Lung (tissue), 12 donors: ENCODE data around the gene INPP5E. TPM values are rescaled to one million over a fixed set of nuclear protein-coding genes. Genes with fewer than 3 reads are reported as not detected.
A peak's percentile ranks its signal among the peaks of the same experiment; 100 is the strongest.

Experiments used
- ATAC-seq: fragments of 200-7000 bp; cut with Tn5 transposase; one replicate; pipeline ENCODE4 v1.9.1; 2020; ENCODE audit warnings: moderate number of reproducible peaks; ENCODE audit not compliant: insufficient read depth, low FRiP score
- DNase-seq, 3 donors: peaks; one replicate each; pipeline ENCODE4 v3.0.0-alpha.2; 2013 to 2017
- H3K27ac ChIP-seq, 2 donors: one replicate each; pipeline ENCODE4 v1.5.1; 2013; ENCODE audit warnings: mild to moderate bottlenecking in 2 of 2, moderate library complexity in 2 of 2, control low read depth in 1 of 2, inconsistent platforms in 1 of 2, low read depth in 1 of 2, low read length in 1 of 2
- H3K27me3 ChIP-seq, 3 donors: one replicate each; pipeline ENCODE4 v1.5.1; 2013; ENCODE audit warnings: low read length in 2 of 3; ENCODE audit not compliant: control insufficient read depth in 3 of 3, insufficient read depth in 3 of 3
- H3K36me3 ChIP-seq, 4 donors: one replicate each; pipeline ENCODE4 v1.5.1; 2013; ENCODE audit warnings: low read length in 4 of 4, mild to moderate bottlenecking in 1 of 4, moderate library complexity in 1 of 4; ENCODE audit not compliant: control insufficient read depth in 4 of 4, insufficient read depth in 4 of 4
- H3K4me1 ChIP-seq, 5 donors: one replicate each; pipeline ENCODE4 v1.5.1; 2013; ENCODE audit warnings: low read length in 5 of 5, mild to moderate bottlenecking in 2 of 5, moderate library complexity in 1 of 5; ENCODE audit not compliant: control insufficient read depth in 5 of 5, insufficient read depth in 5 of 5
- H3K4me3 ChIP-seq: one replicate; pipeline ENCODE4 v1.5.1; 2013; ENCODE audit warnings: mild to moderate bottlenecking, control low read depth, moderate library complexity
- H3K9ac ChIP-seq, 2 donors: one replicate each; pipeline ENCODE4 v1.5.1; 2013; ENCODE audit warnings: low read length in 2 of 2, control low read depth in 1 of 2; ENCODE audit not compliant: insufficient read depth in 1 of 2
- H3K9me3 ChIP-seq, 4 donors: one replicate each; pipeline ENCODE4 v1.5.1; 2013; ENCODE audit warnings: low read length in 3 of 4, mild to moderate bottlenecking in 1 of 4, moderate library complexity in 1 of 4; ENCODE audit not compliant: control insufficient read depth in 4 of 4, insufficient read depth in 3 of 4
- WGBS, 2 donors: extraction: QIAGEN DNeasy Blood & Tissue Kit; methylation state at CpG; one replicate each; pipeline ENCODE4 v1.1.7; 2013; 5-methylcytosine and 5-hydroxymethylcytosine counted together
- polyA plus RNA-seq, 2 donors: library from polyadenylated mRNA; stranded (reverse); fragments of 200-250 nt; gene quantifications; one replicate each; pipeline ENCODE4 v1.2.1, GENCODE V29; 2013
- total RNA-seq, 2 donors: library from RNA; depleted of rRNA in 1 of 2; stranded (reverse); fragments of >200 nt in 1 of 2; gene quantifications; one replicate each; pipeline ENCODE4 v1.2.1, GENCODE V29; 2014 to 2021
- TF ChIP-seq, protein P1 (sequence below): IDR thresholded peaks from 2 replicates; pipeline ENCODE4 v1.5.1; 2012; ENCODE audit warnings: mild to moderate bottlenecking; ENCODE audit errors: control extremely low read depth, extremely low read depth
- donor health status: control.
- donor health status: control.
- donor health status: Bipolar disorder and iron deficiency.
- donor health status: healthy.
- donor health status: DM: yes; HTN: yes; CAD: no.

Gene INPP5E
- total and polyA plus RNA-seq, 4 donors = 7.2 to 18.4 (median 8.6) TPM

DNA sequence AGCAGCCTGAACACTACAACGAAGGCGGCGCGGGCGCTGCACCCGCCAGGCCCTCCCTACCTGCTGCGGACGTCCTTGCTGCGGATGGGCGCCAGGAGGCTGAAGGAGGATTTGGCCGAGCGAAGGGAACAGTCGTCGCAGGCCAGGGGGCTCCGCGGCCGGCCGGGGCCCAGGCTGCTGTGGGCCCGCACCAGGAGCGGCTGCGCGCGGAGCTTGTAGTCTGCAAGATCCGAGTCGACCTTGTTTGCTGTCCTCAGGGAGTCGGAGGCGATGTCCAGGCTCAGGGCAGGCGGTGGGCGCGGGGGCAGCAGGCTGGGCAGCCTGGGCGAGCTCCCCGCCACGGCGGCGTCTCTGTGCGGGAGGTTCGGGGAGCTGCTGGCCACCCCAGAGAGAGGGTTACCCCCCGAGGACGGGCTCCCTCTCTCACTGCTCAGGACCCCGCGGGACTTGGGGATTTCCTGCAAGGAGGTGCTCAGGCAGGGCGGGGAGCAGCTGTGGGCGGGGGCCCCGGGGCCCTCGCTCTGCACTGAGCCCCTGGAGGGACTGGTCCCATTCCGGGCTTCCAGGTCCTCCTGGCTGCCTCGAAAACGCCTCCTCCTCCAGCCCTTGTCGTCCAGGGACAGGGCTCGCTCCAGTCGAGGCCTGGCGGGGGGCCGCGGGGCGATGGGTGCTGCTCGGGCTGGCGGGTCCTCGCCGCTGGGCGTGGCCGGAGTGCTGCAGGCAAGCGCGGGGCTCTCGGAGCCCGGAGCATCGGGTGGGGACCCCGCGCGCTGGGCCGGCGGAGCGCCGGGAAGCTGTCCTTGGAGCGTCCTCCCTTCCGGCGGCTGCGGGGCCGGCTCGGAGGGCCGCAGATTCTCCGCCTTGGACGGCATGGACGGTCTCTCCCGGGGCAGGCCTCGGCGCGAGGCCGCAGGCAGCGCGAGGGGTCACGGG lies 831 bp downstream of the INPP5E start:
- peak; percentile 9 for ATAC-seq
- TF ChIP-seq, protein P1, sequence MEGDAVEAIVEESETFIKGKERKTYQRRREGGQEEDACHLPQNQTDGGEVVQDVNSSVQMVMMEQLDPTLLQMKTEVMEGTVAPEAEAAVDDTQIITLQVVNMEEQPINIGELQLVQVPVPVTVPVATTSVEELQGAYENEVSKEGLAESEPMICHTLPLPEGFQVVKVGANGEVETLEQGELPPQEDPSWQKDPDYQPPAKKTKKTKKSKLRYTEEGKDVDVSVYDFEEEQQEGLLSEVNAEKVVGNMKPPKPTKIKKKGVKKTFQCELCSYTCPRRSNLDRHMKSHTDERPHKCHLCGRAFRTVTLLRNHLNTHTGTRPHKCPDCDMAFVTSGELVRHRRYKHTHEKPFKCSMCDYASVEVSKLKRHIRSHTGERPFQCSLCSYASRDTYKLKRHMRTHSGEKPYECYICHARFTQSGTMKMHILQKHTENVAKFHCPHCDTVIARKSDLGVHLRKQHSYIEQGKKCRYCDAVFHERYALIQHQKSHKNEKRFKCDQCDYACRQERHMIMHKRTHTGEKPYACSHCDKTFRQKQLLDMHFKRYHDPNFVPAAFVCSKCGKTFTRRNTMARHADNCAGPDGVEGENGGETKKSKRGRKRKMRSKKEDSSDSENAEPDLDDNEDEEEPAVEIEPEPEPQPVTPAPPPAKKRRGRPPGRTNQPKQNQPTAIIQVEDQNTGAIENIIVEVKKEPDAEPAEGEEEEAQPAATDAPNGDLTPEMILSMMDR = no peak
- H3K36me3 ChIP-seq = peaks cover 5 to 35% (median 19%) of the 10 kb centered on the region in 4 donors
- H3K4me3 ChIP-seq = peak overlapping the region; percentile 78
- H3K4me1 ChIP-seq = peaks cover 4 to 24% (median 11%) of the 10 kb centered on the region in 5 donors
- DNase-seq = peak; percentile 11 to 41 (median 13)
- no peaks in the 10 kb centered on the region for H3K27me3 ChIP-seq
- peak overlapping the region; percentile 55 to 78 for H3K27ac ChIP-seq
- H3K9ac ChIP-seq = peak overlapping the region; percentile 47 to 55
- WGBS, 2 donors = 1 to 2% methylated on average over 72 to 91 of the region's 91 CpGs
- H3K9me3 ChIP-seq = no peaks in the 10 kb centered on the region

DNA sequence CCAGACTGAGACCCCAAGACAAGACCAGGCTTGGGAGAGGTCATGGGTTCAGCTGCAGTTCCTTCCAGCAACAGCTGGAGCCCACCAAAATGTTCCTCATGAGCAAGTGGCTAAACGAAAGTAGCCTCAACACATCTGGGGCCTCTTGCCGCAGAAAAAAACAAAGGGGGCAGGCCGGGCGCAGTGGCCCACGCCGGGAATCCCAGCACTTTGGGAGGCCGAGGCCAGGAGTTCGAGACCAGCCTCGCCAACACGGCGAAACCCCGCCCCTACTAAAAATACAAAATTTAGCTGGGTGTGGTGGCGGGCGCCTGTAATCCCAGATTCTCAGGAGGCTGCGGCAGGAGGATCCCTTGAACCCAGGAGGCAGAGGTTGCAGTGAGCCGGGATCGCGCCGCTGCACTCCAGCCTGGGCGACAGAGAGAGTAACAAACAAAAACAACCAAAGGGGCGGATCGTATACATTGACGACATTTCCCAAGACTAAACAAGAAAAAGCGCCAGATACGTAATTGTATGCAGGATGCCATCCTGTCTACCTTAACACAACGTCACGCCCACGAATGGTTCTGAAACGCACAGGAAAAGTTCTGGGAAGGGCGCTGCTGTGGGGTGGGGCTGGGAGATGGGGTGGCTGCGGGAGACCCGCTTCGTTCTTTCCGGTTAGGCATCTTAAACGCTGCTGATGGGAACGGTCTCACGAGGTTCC lies 1.7 kb downstream of the INPP5E start:
- Histone ChIP-seq H3K27ac (peak overlapping the region in 1 of 2 donors; percentile 30), H3K4me1 (peaks cover 4 to 24% (median 11%) of the 10 kb centered on the region in 5 donors), H3K9ac (peak overlapping the region in 1 of 2 donors; percentile 47), H3K27me3 (no peaks in the 10 kb centered on the region), H3K36me3 (peaks cover under 1 to 31% (median 19%) of the 10 kb centered on the region in 4 donors), H3K4me3 (peak overlapping the region; percentile 78), H3K9me3 (no peaks in the 10 kb centered on the region)
- TF ChIP-seq, protein P1 = no peak
- peak in 2 of 3 donors; percentile 18 to 31 for DNase-seq
- 48 to 56% methylated on average over 37 of the region's 37 CpGs for WGBS, 2 donors
- no peak for ATAC-seq

DNA sequence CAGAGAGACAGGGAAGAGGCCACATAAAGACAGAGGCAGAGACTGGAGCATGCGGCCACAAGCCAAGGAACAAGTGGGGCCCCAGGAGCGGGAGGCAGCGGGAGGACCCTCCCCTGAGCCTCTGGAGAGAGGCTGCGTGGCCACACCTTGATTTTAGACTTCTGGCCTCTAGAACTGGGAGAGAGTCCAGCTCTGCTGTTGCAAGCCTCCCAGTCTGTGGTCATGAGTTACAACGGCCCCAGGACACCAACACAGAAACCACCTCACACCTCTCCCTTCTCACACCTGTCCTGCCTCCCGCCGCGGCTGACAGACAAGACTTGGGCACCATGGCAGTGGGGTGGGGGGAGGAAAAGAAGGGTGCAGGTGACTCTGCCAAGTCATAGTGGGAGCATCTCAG lies 2.2 kb downstream of the INPP5E start:
- no peak overlapping the region for H3K4me3 ChIP-seq
- TF ChIP-seq, protein P1 = no peak
- DNase-seq (peak in 1 of 3 donors; percentile 9), ATAC-seq (no peak)
- H3K9ac ChIP-seq = peak overlapping the region; percentile 42 to 46
- peaks cover 4 to 24% (median 11%) of the 10 kb centered on the region in 5 donors for H3K4me1 ChIP-seq
- H3K27me3 ChIP-seq = no peaks in the 10 kb centered on the region
- H3K36me3 ChIP-seq = peaks cover 0 to 29% (median 21%) of the 10 kb centered on the region in 4 donors
- peak overlapping the region in 1 of 2 donors; percentile 28 for H3K27ac ChIP-seq
- no peaks in the 10 kb centered on the region for H3K9me3 ChIP-seq
- WGBS, 2 donors = 64 to 76% methylated on average over 8 of the region's 8 CpGs
